HG02852 (cell line): ENCODE results near the gene BTNL3.
"Not testable (repeated sequence)": the region's sequence is repeated elsewhere in the genome, so short reads cannot be mapped to it uniquely, and the experiment has no call there.

ENCODE experiments used
- ATAC-seq: cut with Tn5 transposase; IDR thresholded peaks from one replicate; pipeline ENCODE4 v1.9.1; 2021; ENCODE audit warnings: mild to moderate bottlenecking, moderate library complexity; ENCODE audit not compliant: unreplicated experiment

Gene BTNL3

DNA sequence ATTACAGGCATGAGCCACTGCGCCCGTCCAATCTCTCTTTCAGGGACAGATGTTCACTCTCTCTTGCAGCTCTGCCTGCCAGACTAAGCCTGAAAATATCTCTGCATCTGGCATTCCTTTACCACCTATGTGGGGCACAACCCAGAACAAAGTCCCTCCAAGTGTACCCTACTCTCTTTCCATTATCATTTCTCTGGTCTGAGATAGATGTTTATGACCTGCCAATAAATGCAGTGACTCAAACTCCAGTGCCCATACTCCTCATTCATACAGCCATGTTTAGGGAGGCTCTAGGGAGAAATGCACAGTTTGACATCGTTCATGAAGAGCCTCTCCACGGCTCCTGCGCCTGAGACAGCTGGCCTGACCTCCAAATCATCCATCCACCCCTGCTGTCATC, at the start of gene BTNL3:
TSS of gene BTNL3 (plus strand) at position 255 of the 400 bp plus-strand sequence. CDS start 183 bp downstream, outside the sequence.
- no peak for ATAC-seq

GRCh38 chr5:180950291-180950949, 38.2 kb upstream of the BTNL3 start:
- no peak for ATAC-seq

DNA sequence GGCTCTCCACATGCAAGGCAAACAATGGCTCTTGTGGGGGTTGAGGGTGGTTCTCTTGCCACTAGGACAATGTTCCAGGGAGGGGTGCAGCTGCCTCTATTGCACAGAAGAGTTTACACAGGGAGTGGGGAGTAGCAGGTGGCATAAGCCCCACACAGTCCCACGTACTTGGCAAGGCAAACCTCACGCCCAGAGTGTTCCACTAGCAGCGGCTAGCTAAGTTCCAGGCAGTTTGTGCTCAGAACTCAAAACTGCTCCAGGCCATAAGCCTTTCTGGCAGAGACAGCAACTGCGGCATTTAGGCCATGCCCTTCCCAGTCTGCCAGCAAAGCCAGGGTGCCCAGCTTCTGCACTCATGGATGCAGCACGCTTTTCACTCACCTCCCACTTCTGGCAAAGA, 29.0 kb upstream of the BTNL3 start:
- no peak for ATAC-seq

- no peak for ATAC-seq
Observed at GRCh38 chr5:180960209-180960608, 28.4 kb upstream of the BTNL3 start.

- ATAC-seq = no peak
Observed at GRCh38 chr5:180969406-180969805, 19.2 kb upstream of the BTNL3 start.

GRCh38 chr5:180970336-180970735, 18.3 kb upstream of the BTNL3 start:
- no peak for ATAC-seq

- no peak for ATAC-seq
Observed at GRCh38 chr5:180970875-180971274, 17.8 kb upstream of the BTNL3 start.

DNA sequence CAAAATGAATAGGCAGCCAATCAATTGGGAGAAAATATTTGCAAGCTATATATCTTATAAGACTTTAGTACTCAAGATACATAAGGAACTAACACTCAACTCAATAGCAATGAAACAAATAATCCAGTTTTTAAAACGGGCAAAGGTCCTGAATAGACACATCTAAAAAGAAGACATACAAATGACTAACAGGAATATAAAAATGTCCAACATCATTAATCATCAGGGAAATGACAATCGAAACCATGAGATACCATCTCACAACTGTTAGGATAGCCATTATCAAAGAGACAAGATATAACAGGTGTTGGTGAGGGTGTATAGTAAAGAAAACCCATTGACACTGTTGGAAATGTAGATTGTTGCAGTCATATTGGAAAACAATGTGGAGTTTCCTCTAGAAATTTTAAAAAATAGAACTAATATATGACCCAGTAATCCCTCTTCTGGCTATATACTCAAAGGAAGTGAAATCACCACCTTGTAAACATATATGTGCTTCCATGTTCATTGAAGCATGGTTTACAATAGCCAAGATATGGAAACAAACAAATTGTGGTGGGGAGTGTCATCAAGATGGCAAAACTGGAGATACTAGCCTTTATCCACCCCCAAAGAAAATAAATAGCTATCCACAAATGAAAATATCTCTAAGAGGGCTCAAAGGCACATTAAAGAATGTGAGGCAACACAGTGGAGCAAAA, 13.9 kb upstream of the BTNL3 start:
- no peak for ATAC-seq

GRCh38 chr5:180975338-180975737, 13.3 kb upstream of the BTNL3 start:
- ATAC-seq = peak; percentile 54

DNA sequence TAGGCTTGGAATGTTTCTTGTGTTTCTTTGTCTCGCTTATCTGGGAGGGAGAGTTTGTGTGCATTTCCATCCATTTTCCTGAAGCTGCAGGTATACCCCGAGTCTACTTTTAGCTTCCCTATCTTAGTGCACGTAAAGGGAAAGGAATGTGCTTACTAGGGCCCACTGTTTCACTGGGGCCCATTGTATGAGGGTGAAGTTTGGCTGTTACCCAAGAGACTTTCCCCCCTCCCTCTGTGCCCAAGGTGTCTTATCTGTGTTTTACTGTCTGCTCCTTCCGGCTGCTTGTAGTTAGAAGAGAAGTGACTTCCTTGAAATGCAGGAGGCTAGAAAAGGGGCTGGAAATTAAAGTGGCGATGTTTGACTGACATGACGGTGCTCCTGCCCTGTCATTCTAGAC, 12.1 kb upstream of the BTNL3 start:
- no peak for ATAC-seq

GRCh38 chr5:180977852-180978251, 10.8 kb upstream of the BTNL3 start:
- no peak for ATAC-seq

DNA sequence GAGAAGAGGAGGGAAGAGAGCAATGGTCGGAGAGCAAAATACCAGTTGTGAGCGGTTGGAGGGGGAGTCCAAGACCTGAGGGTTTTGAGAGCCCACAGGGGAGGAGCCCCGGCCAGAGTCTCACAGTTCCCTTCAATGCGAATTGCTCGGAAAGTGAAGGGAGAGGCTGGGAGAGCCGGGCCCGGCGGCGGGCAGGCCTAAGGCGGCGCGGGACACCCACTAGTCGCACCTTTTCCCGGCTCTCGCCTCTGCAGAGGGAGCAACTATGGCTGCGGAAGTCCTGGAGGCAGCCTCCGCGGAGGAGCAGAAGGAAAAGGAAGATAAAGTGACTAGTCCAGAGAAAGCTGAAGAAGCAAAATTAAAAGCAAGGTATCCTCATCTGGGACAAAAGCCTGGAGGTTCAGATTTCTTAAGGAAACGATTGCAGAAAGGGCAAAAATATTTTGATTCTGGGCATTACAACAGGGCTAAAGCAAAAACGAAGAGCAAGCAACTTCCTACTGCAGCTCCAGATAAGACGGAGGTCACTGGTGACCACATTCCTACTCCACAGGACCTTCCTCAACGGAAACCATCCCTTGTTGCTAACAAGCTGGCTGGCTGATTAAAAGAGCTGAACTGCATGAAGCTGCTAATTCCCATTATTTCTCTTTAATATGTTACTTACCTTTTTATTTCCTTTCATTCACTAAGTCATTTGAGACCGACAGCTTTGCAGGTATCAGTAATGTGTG, 6.5 kb upstream of the BTNL3 start:
- ATAC-seq = no peak

DNA sequence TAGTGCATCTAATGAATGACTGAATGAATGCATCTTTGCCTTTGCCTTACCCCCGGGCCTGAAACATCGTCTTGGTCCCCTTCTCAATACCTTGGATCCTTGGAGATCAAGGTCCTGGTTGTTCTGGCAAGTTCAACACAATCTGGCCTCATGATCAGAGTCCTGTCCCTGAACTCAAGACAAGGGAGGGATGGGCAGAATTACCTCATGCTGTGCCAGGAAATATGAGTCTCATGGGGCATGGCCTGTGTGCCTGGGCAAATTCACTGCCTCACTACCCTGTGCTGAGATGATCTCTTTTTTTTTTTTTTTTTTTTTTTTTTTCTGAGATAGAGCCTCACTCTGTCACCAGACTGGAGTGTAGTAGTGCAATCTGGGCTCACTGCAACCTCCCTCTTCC, 630 bp upstream of the BTNL3 start:
- no peak for ATAC-seq

- ATAC-seq = no peak
Observed at GRCh38 chr5:180990086-180990881, 1.6 kb downstream of the BTNL3 start.

- ATAC-seq = no peak
Observed at GRCh38 chr5:180990882-180991242, 2.2 kb downstream of the BTNL3 start.

GRCh38 chr5:181001947-181002346, 13.3 kb downstream of the BTNL3 start:
- no peak for ATAC-seq

DNA sequence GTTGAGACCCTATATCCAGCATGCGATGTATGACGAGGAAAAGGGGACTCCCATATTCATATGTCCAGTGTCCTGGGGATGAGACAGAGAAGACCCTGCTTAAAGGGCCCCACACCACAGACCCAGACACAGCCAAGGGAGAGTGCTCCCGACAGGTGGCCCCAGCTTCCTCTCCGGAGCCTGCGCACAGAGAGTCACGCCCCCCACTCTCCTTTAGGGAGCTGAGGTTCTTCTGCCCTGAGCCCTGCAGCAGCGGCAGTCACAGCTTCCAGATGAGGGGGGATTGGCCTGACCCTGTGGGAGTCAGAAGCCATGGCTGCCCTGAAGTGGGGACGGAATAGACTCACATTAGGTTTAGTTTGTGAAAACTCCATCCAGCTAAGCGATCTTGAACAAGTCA, 17.1 kb downstream of the BTNL3 start:
- no peak for ATAC-seq

GRCh38 chr5:181008136-181008535, 19.5 kb downstream of the BTNL3 start:
- no peak for ATAC-seq

DNA sequence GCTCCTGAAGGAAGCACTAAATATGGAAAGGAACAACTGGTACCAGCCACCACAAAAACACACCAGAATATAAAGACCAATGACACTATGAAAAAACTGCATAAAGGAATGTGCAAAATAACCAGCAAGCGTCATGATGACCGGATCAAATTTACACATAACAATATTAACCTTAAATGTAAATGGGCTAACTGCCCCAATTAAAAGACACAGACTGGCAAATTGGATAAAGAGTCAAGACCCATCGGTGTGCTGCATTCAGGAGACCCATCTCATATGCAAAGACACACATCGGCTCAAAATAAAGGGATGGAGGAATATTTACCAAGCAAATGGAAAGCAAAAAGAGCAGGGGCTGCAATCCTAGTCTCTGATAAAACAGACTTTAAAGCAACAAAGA, 21.4 kb downstream of the BTNL3 start:
- ATAC-seq = not testable (repeated sequence)

DNA sequence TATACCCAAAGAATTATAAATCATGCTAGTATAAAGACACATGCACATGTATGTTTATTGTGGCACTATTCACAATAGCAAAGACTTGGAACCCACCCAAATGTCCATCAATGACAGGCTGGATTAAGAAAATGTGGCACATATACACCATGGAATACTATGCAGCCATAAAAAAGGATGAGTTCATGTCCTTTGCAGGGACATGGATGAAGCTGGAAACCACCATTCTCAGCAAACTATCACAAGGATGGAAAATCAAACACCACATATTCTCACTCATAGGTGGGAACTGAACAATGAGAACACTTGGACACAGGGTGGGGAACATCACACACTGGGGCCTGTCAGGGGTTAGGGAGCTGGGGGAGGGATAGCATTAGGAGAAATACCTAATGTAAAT, 26.0 kb downstream of the BTNL3 start:
- not testable (repeated sequence) for ATAC-seq

GRCh38 chr5:181017448-181017847, 28.8 kb downstream of the BTNL3 start:
- ATAC-seq = not testable (repeated sequence)
